ENCODE measurements around the gene KIAA1958. TPM values are rescaled to one million over a fixed set of nuclear protein-coding genes. Genes with fewer than 3 reads are reported as not detected.
"Not testable (repeated sequence)": the region's sequence is repeated elsewhere in the genome, so short reads cannot be mapped to it uniquely, and the experiment has no call there.

KIAA1958 gene
- total RNA-seq, 1 experiment from 2014 or later, result 9.2 TPM

GRCh38 chr9:112654282-112654681, 167.7 kb downstream of the KIAA1958 start:
- no peak for DNase-seq (ENCODE audit: low spot score)

DNA sequence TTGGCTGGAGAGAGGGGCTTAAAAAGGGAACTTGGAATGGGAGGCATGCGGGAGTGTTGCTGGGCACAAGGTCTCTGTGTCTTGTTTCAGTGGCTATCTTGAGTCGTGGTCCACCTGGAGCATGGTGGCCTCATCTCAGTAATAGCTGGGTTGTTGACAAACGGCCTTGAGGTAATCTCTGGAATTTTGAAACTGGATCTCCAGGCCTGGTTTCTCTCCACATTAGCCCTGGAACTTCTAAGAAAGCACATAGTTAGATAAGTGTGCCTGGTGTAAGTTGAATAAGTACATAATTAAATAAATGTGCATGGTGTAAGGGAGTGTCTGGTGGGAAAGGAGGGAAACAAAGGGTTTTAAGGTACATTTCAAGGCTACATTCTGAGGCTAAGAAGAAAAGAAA, 169.0 kb downstream of the KIAA1958 start:
- no peak for DNase-seq (ENCODE audit: low spot score)

- DNase-seq (ENCODE audit: low spot score), result no peak
These were observed 173.3 kb downstream of the KIAA1958 start for GRCh38 chr9:112659906-112660305.

DNA sequence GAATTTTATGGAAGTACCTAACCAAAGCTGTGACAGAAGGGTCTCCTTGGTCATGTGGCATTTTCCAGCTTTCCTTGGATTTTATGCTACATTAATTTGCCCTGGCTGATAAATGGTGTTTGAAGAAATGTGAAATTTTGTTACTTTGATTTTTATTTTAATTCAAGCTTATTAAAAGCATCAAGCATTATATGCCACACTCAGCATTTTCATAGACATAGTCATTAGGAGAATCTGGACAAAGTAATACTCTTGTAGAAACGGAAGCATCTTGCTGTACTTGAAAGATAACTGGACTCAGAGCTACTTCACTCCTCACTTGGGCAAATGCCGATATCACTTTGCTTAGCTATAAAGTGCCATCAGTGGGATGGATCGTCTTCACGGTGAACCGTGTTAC, 177.1 kb downstream of the KIAA1958 start:
- DNase-seq (ENCODE audit: low spot score), result no peak

GRCh38 chr9:112664531-112664930, 177.9 kb downstream of the KIAA1958 start:
- DNase-seq (ENCODE audit: low spot score), result no peak

DNA sequence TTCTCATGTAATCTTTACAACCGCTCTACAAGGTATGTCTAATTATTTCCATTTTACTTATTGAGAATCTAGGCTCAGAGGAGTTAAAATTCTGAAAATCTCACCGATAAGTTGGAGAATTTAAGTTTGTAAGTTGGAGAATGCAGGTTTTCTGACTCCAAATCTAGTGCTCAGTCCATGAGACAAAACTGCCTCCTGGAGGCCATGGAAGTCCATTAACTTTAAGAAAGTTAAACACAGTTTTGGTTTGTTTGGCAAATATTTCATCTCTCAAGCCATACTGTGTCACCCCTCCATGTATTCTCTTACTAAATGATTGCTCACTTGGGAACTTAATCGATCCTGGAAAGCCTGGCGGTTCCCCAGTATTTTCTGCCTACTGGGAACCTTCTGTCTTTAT, 178.7 kb downstream of the KIAA1958 start:
- DNase-seq (ENCODE audit: low spot score), result no peak

- DNase-seq (ENCODE audit: low spot score), result no peak
These were observed 182.7 kb downstream of the KIAA1958 start for GRCh38 chr9:112669326-112669725.

DNA sequence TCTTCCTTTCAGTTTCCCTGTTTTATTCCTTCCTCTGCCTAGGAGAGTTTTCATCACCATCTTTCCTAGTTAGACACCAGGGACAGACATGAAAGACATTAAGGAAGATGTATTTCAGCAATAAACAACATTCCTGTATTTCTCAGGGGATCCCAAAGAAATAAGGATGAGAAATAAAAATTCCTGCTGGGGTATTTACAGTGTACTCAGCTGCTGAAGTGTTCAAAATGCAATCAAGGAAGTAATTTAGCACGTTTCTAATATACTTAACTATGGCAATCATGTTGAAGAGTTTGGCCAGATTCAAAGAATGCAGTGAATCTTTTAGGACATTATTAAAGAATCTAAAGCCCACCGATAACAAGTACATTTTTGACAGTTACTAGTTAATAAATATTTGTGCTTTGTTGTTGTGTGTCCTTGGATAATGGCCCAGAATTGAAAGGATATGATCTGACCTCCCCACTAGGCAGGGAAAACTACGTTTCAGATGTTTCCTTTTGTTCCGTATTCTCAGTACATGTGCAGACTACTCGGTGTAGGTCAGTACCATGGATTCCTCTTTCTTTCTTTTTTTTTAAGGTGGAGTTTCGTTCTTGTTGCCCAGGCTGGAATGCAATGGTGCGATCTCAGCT, 184.5 kb downstream of the KIAA1958 start:
- no peak for DNase-seq (ENCODE audit: low spot score)

DNA sequence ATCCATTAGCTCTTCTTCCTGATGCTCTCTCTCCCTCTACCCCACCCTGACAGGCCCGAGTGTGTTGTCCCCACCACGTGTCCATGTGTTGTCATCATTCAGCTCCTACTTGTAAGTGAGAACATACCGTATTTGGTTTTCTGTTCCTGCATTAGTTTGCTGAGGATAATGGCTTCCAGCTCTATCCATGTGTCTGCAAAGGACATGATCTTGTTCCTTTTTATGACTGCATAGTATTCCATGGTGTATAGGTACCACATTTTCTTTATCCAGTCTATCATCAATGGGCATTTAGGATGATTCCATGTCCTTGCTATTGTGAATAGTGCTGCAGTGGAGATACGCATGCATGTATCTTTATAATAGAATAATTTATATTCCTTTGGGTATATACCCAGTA, 186.6 kb downstream of the KIAA1958 start:
- DNase-seq (ENCODE audit: low spot score), result not testable (repeated sequence)

- no peak for DNase-seq (ENCODE audit: low spot score)
These were observed 190.4 kb downstream of the KIAA1958 start for GRCh38 chr9:112677040-112677439.

GRCh38 chr9:112680731-112681402, 194.2 kb downstream of the KIAA1958 start:
- DNase-seq (ENCODE audit: low spot score), result no peak

DNA sequence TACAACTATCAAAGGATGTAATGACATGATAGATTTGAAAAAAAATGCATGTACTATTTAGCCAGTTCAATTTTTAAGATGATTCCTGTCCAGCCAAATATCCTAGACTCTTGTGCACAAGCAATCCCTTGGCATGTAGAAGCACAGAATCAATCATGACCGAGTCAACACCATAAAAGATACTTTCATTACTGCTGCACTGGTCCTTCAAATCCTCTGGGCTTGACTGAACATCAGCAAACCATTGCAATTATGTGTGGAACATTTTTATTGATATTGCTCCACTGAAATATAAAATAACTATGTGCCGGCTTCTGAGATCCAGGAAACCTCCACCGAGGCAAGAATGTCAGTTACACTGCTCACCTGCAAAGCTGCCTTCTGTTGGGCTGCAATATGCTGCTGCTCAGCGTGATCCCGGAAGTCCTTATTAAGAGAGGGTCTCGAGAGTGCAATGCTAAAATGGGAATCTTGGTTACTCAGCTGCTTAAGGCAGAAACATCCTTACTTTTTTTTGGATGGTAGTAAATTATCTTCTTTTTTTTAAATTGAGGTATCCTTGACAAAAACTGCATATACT, 202.6 kb downstream of the KIAA1958 start:
- no peak for DNase-seq (ENCODE audit: low spot score)

- no peak for DNase-seq (ENCODE audit: low spot score)
These were observed 208.3 kb downstream of the KIAA1958 start for GRCh38 chr9:112694706-112695555.

DNA sequence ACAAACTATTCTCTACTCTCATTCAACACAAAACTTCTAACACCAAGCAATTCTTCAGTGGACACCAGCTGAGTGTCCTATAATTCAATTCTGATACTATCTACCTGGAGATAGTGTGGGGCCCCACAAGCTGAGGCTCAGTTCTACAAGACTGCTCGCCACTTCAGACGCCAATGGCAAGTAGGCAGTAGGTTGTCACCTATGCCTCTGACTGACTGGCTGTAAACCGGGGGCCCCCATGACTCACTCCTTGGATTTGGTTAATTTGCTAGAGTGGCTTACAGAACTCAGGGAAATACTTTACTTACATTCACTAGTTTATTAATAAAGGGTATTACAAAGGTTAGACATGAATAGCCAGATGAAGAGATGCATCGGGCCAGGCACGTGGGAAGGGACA, 209.8 kb downstream of the KIAA1958 start:
- DNase-seq (ENCODE audit: low spot score), result no peak

DNA sequence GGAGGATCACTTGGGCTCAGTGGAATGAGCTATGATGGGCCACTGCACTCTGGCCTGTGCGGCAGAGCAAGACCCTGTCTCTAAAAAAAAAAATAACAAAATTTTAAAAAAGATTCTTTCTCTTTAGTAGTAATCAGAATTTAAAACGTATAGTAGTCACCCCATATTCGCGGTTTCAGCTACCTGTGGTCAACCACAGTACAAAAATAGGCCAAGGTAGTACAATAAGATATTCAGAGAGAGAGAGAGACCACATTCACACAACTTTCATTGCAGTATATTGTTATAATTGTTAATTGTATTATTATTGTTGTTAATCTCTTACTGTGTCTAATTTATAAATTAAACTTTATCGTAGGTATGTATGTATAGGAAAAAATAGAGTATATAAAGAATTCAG, 212.6 kb downstream of the KIAA1958 start:
- no peak for DNase-seq (ENCODE audit: low spot score)

DNA sequence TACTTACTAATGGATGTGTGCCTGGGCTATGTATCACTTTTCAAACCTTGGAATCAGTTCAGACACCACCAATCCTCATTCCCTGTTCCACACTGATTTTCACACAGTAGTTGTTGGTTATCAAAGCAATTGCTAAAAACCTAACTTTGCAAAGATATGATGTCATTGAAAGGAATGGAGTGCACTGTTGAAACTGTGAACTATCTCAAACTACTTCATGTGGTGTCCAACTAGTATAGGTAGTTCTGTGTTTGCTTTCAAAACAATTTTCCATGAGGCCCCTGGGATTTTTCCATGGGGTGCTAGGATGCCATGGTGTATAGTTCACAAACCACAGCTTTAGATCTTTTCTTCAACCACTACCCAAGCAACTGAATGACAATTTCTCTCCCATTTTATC, 213.5 kb downstream of the KIAA1958 start:
- no peak for DNase-seq (ENCODE audit: low spot score)

- DNase-seq (ENCODE audit: low spot score), result no peak
These were observed 216.7 kb downstream of the KIAA1958 start for GRCh38 chr9:112703304-112703703.

- DNase-seq (ENCODE audit: low spot score), result peak; percentile 63
These were observed 219.3 kb downstream of the KIAA1958 start for GRCh38 chr9:112705768-112706427.

DNA sequence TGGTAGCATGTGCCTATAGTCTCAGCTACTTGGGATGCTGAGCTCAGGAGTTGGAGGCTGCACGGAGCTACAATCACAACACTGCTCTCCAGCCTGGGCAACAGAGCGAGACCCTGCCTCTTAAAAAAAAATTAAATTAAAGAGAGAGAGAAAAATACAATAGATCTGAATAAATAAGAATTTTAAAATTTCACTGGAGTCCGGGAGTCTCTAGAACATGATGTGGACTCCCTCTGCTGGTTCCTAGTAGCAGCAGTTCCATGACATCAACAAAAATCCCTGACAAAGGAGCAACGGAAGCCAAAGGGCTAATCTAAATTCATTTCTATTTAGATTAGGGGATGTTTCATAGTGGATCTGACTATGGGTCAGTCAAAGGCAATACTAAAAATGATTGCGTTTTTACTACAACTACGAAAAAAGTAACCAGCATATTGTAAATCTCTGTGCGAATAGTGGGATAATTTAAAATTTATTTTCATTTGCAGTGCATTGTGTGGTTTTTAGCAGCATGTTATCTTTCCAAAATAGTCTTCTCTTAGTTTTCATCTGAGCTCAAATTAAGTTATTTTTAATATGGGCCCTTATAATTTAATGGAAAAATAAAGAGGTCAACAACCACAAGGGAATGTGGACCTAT, 224.5 kb downstream of the KIAA1958 start:
- DNase-seq (ENCODE audit: low spot score), result peak; percentile 47

GRCh38 chr9:112712678-112713077, 226.1 kb downstream of the KIAA1958 start:
- no peak for DNase-seq (ENCODE audit: low spot score)

DNA sequence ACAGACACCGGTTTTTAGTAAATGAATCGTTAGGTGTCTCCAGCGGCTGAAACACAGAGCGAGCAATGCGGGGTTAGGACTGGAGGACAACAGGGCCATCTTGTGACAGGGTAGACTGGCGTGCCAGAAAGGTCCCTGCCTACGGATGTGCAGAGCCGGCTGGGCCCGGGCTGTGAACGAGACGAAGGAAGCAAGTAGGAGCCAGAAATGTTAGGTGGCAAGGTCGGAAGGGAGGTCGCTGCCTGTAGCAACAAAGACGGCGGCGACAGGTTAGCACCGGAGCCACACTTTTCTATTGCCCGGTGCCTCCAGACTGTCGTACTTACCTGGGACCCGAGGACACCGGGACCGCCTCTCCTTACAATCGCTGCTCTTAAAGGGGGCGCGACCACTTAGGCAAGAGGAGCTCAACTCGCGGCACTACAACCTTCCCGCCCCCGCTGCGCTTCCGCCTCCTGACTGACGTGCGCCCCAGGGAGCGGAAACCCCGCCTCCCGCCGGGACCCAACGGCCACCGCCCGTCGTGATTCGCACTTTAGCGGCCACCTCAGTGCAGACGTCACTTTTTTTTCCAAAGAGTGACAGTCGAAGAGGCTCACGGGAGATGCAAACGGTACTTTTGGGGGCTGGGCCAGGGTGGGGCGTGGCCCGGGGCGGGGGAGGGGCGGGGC, 231.2 kb downstream of the KIAA1958 start, which contains the start of gene INIP:
Gene INIP (minus strand): TSS at position 457 of the 671 bp plus-strand sequence. CDS start 1,632 bp downstream, outside the sequence.
- peak; percentile 97 for DNase-seq (ENCODE audit: low spot score)

Data from HT-29 (cell line).